Activated naive CD8-positive, alpha-beta T cell treated with anti-CD3 and anti-CD28 coated beads, Interleukin-2, amount 10 ng/mL, durations not matched to agents 7 days and 5 days (primary cell): ENCODE data around the gene SGSH. TPM values are rescaled to one million over a fixed set of nuclear protein-coding genes. Genes with fewer than 3 reads are reported as not detected.

Source experiments
- total RNA-seq, 2 experiments: library from RNA; stranded (reverse); gene quantifications; one replicate each; pipeline ENCODE4 v1.2.3, GENCODE V29; 2021

SGSH gene
- total RNA-seq, 2 experiments from 2014 or later, result 51.3 to 57.1 TPM

Other genes with a start within 250 kb of the SGSH start
- 1 to 10 TPM; 2.1 TPM for gene TBC1D16, start 184.5 kb downstream of the SGSH start, total RNA-seq
- 1 to 10 TPM; 1.3 to 1.4 TPM for gene CCDC40, start 183.7 kb downstream of the SGSH start, total RNA-seq
- 10 to 100 TPM; 41.9 to 48.9 TPM for gene GAA, start 118.8 kb downstream of the SGSH start, total RNA-seq
- 100 to 1,000 TPM; 106 to 115 TPM for gene EIF4A3, start 73.2 kb downstream of the SGSH start, total RNA-seq
- gene CARD14, start 50.3 kb downstream of the SGSH start, total RNA-seq, result not detected
- 10 to 100 TPM; 45.3 to 45.4 TPM for gene SLC26A11, start 94 bp upstream of the SGSH start, total RNA-seq
- 100 to 1,000 TPM; 488 TPM for gene RNF213, start 40.5 kb upstream of the SGSH start, total RNA-seq
- 10 to 100 TPM; 17.8 to 23.1 TPM for gene ENDOV, start 194.8 kb upstream of the SGSH start, total RNA-seq